Measurements from ENCODE around the gene POLDIP3.
A peak's percentile ranks its signal among the peaks of the same experiment; 100 is the strongest.

Gene POLDIP3

GRCh38 chr22:42614312-42615091, at the start of gene POLDIP3:
POLDIP3 (minus strand) TSS chr22:42614883; CDS start chr22:42614857, 26 bp downstream.
- peak; percentile 34 for TF ChIP-seq CTCF (conservative IDR thresholded peaks at IDR 0.05)
- peak within 1 kb of the TSS; percentile 97 for H3K27ac ChIP-seq

GRCh38 chr22:42661985-42662831, 47.5 kb upstream of the POLDIP3 start:
- H3K27ac ChIP-seq = peak overlapping the region; percentile 52; the same call in 1 of the 2 replicates
- peak; percentile 88 for TF ChIP-seq CTCF (conservative IDR thresholded peaks at IDR 0.05)

- no peak for TF ChIP-seq CTCF (conservative IDR thresholded peaks at IDR 0.05)
- H3K27ac ChIP-seq = peak overlapping the region; percentile 93
These were observed 41.9 kb upstream of the POLDIP3 start for GRCh38 chr22:42656578-42656977.

GRCh38 chr22:42655693-42656092, 41.0 kb upstream of the POLDIP3 start:
- peak overlapping the region; percentile 93 for H3K27ac ChIP-seq
- TF ChIP-seq CTCF (conservative IDR thresholded peaks at IDR 0.05) = no peak

GRCh38 chr22:42654436-42655073, 39.9 kb upstream of the POLDIP3 start:
- peak overlapping the region; percentile 93 for H3K27ac ChIP-seq

GRCh38 chr22:42653999-42654398, 39.3 kb upstream of the POLDIP3 start:
- TF ChIP-seq CTCF (conservative IDR thresholded peaks at IDR 0.05) = no peak
- H3K27ac ChIP-seq = peak overlapping the region; percentile 93

More at GRCh38 chr22:42654436-42655073, 39.9 kb upstream of the POLDIP3 start:
- no peak for TF ChIP-seq CTCF (conservative IDR thresholded peaks at IDR 0.05)

GRCh38 chr22:42651134-42651533, 36.5 kb upstream of the POLDIP3 start:
- TF ChIP-seq CTCF (conservative IDR thresholded peaks at IDR 0.05) = no peak

More at GRCh38 chr22:42651134-42651533, 36.5 kb upstream of the POLDIP3 start:
- no peak overlapping the region for H3K27ac ChIP-seq

Data from VCaP (cell line).